Omental fat pad (tissue), 4 donors: Measurements from ENCODE around the gene CACNB2. TPM values are rescaled to one million over a fixed set of nuclear protein-coding genes. Genes with fewer than 3 reads are reported as not detected.

Experiments
- ATAC-seq: fragments of 150-250 bp; one replicate; pipeline ENCODE4 v1.9.1; 2016; ENCODE audit warnings: mild to moderate bottlenecking, moderate library complexity; ENCODE audit not compliant: low FRiP score
- DNase-seq: peaks from one replicate; pipeline ENCODE4 v3.0.0-alpha.2; 2019; ENCODE audit warnings: low spot score
- total RNA-seq, 4 donors: library from RNA; depleted of rRNA; stranded (reverse); fragments of >200 nt; gene quantifications; one replicate each; pipeline ENCODE4 v1.1.0, GENCODE V29; 2016
- TF ChIP-seq, protein P1 (sequence below), 3 donors: fragments of 450-650 bp; IDR thresholded peaks; one replicate each; pipeline ENCODE4 v1.5.1; 2016 to 2017; ENCODE audit warnings: antibody characterized with exemption in 3 of 3, mild to moderate bottlenecking in 3 of 3, moderate library complexity in 2 of 3

The CACNB2 gene
- total RNA-seq, 4 donors from 2014 or later, result 2.0 to 12.1 (median 6.1) TPM

DNA sequence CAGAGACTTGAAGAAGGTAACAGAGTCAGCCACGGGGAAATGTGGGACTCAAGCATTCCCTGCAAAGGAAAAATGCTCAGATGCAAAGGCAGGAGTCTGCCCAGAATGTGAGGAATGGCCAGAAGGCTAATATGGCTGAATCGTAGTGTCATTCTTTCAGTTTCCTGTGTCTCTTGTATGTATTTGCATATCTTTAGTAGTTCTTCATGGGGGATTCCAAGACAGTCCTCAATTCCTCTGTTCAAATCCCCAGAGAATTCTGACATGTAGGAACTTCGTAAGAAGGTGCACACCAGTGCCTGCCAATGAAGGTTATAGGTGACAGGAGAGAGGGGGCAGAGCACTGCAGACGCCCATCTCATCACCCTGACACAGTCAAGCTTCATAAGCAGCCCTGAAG is 154.4 kb downstream of the CACNB2 start:
- no peak for ATAC-seq
- DNase-seq, result no peak

DNA sequence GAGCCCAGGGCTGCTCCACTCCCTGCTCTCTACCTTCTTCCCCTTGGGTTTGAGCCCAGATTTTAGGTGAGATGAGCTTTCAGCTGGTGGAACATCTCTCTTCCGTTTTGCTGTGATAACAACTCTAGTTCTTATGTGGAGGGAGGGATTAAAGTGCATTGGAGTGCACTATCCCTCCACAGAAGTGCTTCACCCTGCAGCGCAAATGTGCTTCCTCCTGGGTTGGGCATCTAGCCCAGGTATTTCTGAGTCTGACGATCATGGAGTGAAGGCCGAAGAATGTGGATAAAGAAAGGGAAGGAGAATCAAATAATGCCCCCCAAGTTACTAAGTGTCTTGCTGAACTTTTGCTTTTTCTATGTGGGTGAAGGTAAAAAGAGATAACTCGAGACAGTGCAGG is 157.4 kb downstream of the CACNB2 start:
- no peak for ATAC-seq
- no peak for DNase-seq
- TF ChIP-seq, protein P1, sequence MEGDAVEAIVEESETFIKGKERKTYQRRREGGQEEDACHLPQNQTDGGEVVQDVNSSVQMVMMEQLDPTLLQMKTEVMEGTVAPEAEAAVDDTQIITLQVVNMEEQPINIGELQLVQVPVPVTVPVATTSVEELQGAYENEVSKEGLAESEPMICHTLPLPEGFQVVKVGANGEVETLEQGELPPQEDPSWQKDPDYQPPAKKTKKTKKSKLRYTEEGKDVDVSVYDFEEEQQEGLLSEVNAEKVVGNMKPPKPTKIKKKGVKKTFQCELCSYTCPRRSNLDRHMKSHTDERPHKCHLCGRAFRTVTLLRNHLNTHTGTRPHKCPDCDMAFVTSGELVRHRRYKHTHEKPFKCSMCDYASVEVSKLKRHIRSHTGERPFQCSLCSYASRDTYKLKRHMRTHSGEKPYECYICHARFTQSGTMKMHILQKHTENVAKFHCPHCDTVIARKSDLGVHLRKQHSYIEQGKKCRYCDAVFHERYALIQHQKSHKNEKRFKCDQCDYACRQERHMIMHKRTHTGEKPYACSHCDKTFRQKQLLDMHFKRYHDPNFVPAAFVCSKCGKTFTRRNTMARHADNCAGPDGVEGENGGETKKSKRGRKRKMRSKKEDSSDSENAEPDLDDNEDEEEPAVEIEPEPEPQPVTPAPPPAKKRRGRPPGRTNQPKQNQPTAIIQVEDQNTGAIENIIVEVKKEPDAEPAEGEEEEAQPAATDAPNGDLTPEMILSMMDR (IDR thresholded peaks at IDR 0.05), result no peak

More for the DNA sequence above, 154.4 kb downstream of the CACNB2 start:
- TF ChIP-seq, protein P1 (IDR thresholded peaks at IDR 0.05), result no peak

DNA sequence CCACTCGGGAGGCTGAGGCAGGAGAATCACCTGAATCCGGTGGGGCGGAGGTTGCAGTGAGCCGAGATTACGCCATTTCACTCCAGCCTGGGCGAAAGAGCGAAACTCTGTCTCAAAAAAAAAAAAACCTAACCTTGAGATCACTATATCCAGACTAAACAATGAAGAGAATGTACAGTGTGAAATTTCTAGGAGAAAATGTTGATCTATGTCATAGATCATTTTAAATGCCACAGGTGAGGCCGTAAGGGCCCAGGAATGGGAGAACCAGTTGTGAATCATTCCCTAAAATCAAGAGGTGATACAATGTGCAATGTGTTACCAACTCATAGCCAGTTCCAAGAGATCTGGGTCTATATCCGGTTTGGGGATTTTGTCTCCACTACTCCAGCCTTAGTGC is 158.0 kb downstream of the CACNB2 start:
- TF ChIP-seq, protein P1 (IDR thresholded peaks at IDR 0.05), result no peak
- ATAC-seq (no peak), DNase-seq (no peak)

DNA sequence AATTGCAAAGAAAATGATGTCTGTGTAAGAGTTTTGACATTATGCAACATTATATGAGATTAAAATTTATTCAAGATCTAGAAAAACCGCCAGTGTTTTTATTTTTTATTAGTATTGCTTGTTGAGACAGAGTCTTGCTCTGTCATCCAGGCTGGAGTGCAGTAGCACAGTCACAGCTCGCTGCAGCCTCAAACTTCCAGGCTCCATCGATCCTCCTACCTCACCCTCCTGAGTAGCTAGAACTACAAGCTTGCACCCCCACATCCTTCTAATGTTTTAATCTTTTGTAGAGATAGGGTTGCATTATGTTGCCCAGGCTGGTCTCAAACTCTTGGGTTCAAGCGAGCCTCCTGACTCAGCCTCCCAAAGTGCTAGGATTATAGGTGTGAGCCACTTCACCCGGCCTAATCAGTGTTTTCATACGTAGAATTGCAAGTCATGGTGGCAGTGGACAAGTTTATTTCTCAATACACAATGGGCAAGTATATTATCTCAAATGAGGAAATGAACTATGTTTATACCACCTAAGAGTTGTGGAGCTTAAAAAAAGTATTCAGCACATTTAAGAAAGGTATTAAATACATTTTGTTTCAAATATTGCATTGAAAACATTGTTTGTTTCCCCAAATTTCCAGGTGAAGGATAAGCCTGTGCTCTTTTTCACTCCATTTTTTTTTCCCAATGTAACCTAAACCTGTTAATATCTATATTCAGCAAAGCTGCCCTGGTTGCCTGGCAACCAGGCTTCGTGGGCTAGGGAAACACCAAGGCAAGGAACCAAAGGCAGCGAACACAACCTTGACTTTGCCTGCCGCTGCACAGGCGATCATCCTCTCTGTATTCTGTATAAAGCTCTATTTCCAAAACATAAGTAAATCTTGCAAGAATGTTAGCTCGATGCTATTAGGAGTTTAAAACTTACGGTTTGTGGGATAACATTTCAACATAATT is 163.9 kb downstream of the CACNB2 start:
- TF ChIP-seq, protein P1 (IDR thresholded peaks at IDR 0.05), result no peak
- DNase-seq (no peak), ATAC-seq (no peak)

DNA sequence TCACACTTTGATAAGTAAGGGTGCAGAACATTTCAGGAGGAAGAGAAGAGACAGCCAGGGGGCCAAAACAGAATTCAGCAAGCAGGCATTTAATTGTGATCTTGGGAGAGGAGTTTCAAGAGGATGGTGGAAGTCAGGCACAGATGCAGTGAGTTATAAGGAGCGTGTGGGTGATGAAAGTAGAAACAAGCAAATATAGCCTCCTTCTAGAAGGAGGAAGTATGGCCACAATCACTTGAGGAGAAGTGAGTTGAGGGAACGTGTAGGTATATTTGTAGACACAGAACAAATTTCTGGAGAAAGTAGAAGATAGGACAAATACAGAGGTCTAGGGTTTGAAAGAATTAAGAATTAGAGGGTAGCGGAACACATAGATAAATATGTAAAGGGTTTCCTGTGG is 165.8 kb downstream of the CACNB2 start:
- TF ChIP-seq, protein P1 (IDR thresholded peaks at IDR 0.05), result no peak
- DNase-seq (no peak), ATAC-seq (no peak)

DNA sequence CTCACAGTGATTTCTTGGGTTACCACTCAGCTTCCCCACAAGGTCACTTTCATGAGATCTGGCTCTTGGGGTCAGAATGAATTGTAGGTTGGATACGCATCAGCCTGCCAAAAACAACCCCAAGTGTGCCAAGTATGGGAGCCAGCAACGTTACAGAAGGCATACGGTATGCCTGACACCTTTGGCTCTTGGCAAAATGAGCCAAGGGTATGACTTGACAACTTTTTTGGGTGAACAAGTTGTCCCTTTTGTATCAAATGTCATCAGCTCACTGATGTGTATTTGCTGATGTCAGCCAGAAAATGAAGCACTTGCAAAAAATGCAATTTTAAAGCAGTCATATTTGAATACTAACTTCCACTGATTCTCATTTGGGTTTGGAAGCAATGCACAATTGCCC is 168.4 kb downstream of the CACNB2 start:
- no peak for ATAC-seq

More for the DNA sequence above, 168.4 kb downstream of the CACNB2 start:
- DNase-seq, result no peak
- TF ChIP-seq, protein P1 (IDR thresholded peaks at IDR 0.05), result no peak
